HT1080 (cell line): ENCODE measurements around the gene DISC1. TPM values are rescaled to one million over a fixed set of nuclear protein-coding genes. Genes with fewer than 3 reads are reported as not detected.
"Not testable (repeated sequence)": the region's sequence is repeated elsewhere in the genome, so short reads cannot be mapped to it uniquely, and the experiment has no call there.

Source experiments
- DNase-seq: peaks from one replicate; pipeline ENCODE4 v3.0.0-alpha.2; 2015; ENCODE audit warnings: low read depth
- total RNA-seq: library from RNA; depleted of rRNA; stranded (reverse); fragments of >200 nt; shearing (Covaris generic); gene quantifications from 2 replicates; pipeline ENCODE4 v1.2.3, GENCODE V29; 2014

DISC1 gene
- total RNA-seq, 1 experiment from 2014 or later: 5.5 TPM

DNA sequence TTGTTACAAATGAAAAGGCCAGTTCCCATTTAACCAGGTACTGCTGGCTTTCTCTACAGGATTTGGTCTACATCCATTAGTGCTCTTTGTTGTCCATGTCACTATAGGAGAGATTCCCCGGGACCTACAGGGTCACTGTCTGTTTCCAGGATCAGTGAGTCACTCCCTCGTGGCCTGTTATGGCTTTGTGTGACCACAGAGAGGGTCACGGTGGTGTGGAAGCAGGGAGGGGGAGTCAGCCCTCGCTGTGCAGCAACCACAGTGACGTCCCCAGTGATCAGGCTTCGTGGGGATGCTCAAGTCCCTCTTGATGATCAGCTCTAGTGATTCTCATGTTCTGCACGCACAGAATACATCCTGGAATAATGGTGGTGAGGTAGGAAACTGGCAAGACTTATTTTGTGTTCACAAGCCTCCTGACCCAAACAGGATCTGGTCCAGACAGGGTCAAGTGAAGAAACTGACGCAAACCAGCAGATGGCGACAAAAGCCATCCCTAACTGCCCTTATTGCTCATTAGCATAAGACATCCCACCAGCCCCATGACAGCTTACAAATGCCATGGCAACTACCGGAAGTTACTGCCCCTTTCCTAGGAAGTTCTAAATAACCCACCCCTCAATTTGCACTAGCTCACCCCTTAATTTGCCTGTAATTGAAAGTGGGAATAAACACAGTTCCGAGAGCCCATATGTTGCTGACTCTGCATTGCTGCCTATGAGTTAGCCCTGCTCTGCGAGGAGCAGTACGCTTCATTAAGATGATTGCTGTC, 98.5 kb downstream of the DISC1 start:
- peak; percentile 53 for DNase-seq

- DNase-seq: no peak
Observed at GRCh38 chr1:231727171-231727570, 100.6 kb downstream of the DISC1 start.

DNA sequence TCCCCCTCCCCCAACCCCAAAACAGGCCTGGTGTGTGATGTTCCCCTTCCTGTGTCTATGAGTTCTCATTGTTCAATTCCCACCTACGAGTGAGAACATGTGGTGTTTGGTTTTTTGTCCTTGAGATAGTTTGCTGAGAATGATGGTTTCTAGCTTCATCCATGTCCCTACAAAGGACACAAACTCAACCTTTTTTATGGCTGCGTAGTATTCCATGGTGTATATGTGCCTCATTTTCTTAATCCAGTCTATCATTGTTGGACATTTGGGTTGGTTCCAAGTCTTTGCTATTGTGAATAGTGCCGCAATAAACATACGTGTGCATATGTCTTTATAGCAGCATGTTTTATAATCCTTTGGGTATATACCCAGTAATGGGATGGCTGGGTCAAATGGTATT, 102.4 kb downstream of the DISC1 start:
- DNase-seq: not testable (repeated sequence)

DNA sequence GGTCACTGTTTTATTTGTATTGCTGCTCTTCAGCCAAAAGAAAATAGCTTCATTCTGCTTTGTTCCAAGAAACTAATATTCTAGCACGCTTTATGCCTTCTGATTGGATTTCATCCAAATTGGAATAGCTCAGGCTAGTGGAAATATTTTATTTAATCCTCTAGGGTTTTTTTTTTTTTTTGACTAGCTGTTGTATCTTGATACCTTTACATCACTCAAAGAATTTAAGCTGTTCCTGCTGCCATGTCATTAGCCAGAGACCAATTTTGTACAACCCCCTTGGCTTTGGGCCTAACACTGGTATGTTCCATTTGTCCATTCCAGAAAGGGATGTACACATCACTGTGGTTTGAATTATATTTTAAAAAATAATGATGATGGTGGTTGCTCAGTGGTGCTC, 103.0 kb downstream of the DISC1 start:
- DNase-seq: no peak

GRCh38 chr1:231731268-231731667, 104.7 kb downstream of the DISC1 start:
- no peak for DNase-seq

- no peak for DNase-seq
Observed at GRCh38 chr1:231733063-231733462, 106.5 kb downstream of the DISC1 start.

GRCh38 chr1:231733672-231734071, 107.1 kb downstream of the DISC1 start:
- no peak for DNase-seq

- no peak for DNase-seq
Observed at GRCh38 chr1:231734417-231734816, 107.8 kb downstream of the DISC1 start.

- DNase-seq: no peak
Observed at GRCh38 chr1:231735411-231735810, 108.8 kb downstream of the DISC1 start.

- DNase-seq: no peak
Observed at GRCh38 chr1:231735941-231736340, 109.4 kb downstream of the DISC1 start.

- DNase-seq: no peak
Observed at GRCh38 chr1:231736464-231736863, 109.9 kb downstream of the DISC1 start.

DNA sequence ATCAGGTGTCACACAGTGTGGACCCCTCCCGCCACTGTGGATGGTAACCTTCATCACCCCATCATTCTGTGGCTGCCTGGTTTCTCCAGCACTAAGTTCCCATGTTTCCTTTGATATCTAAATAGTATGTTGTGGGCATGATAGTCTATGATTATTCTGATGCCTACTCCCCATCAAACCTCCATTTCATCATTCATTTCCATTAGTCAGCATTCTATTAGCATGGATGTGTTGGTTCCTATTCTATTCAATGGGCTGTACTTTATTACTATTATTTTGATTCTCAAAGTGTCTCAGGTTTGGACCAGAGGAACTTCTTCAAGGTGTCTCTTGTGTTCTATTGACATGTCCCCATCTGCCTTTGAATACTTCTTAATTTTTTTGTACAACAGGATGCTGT, 112.0 kb downstream of the DISC1 start:
- DNase-seq: no peak

DNA sequence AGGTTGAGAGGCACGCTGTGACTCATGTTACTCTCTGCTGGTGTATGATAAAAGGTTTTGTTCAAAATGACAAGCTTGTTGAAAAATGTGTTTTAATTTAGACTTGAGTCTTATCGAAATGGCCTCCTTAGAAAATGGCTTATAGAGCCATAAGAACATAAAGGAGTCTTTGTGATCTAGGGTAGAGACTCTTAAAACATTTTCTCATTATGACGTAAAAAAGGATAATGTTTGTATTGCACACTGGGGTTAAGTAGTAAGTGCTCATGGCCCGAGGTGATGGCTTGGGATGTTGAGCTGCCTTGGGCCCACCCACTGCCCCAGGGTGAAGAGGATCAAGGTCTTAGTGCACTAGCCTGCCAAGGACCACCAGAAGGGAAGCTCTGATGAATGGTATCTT, 117.4 kb downstream of the DISC1 start:
- DNase-seq: no peak

- no peak for DNase-seq
Observed at GRCh38 chr1:231748760-231749415, 122.3 kb downstream of the DISC1 start.

- DNase-seq: no peak
Observed at GRCh38 chr1:231750296-231750695, 123.7 kb downstream of the DISC1 start.

- no peak for DNase-seq
Observed at GRCh38 chr1:231750818-231751362, 124.3 kb downstream of the DISC1 start.

DNA sequence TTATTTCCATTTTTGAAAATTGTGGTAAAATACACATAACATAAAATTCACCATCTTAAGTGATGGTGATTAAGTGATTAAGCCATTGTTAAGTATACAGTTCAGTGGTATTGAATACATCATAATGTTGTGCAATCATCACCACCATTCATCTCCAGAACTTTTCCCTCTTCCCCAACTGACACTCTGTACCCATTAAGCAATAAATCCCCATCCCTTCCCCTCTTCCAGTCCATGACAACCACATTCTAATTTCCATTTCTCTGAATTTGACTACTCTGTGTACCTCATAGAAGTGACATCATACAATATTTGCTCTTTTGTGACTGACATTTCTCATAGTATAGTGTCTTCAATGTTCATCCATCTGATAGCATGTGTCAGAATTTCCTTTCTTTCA, 124.8 kb downstream of the DISC1 start:
- no peak for DNase-seq

GRCh38 chr1:231753313-231753712, 126.7 kb downstream of the DISC1 start:
- no peak for DNase-seq

GRCh38 chr1:231757101-231757404, 130.5 kb downstream of the DISC1 start:
- DNase-seq: no peak

- no peak for DNase-seq
Observed at GRCh38 chr1:231757759-231758158, 131.2 kb downstream of the DISC1 start.

DNA sequence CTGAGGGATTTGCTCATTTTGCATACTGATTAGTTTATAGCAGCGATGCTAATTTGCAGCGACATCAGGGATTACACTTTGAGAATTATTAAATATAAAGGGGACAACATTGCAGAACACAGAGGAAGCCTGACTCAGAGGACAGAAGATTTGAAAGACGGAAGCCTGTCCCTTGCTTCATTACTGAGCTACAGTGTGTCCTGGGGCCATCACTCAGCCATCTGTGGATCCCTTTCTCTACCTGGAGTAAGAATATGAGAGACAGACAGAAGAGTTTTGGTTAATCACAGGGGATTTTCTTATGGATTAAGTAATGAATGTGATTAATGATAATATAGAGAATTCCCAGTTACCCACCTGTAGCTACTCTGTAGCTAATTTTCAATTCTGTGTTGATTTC, 134.7 kb downstream of the DISC1 start:
- DNase-seq: no peak

GRCh38 chr1:231761747-231762541, 135.4 kb downstream of the DISC1 start:
- no peak for DNase-seq
